ENCODE measurements around the gene PTPN1.

GRCh38 chr20:50462093-50462690 lies 48.0 kb upstream of the PTPN1 start:
- no peak for TF ChIP-seq CTCF (optimal IDR thresholded peaks at IDR 0.05 in 1 of 3, IDR thresholded peaks at IDR 0.05 in 1 of 3, conservative IDR thresholded peaks at IDR 0.05 in 1 of 3; ENCODE audit: extremely low read depth in 1 of 3, insufficient read depth in 2 of 3, low read length in 3 of 3)
- TF ChIP-seq EZH2 (IDR thresholded peaks at IDR 0.05; ENCODE audit: low read length), result no peak

Data from keratinocyte (primary cell).